HepG2 (cell line): ENCODE data around the gene DNMT3A. TPM values are rescaled to one million over a fixed set of nuclear protein-coding genes. Genes with fewer than 3 reads are reported as not detected.

Source experiments
- ATAC-seq: fragments of 200-7000 bp; cut with Tn5 transposase; 3 replicates; pipeline ENCODE4 v1.9.1; 2020; ENCODE audit warnings: mild to moderate bottlenecking, moderate library complexity
- BruUV-seq: library from RNA; stranded (reverse); fragments of 400-500 nt; replicated peaks from 2 replicates; lab custom pipeline; 2021; lab: Mats Ljungman, UMichigan
- CTCF ChIA-PET: fragments of 300-600 bp; formaldehyde crosslinking; extraction: SDS; loops from one replicate; lab custom pipeline; 2021; ENCODE audit warnings: low total read pairs, inconsistent platforms, low intra/inter-chr PET ratio; lab: Yijun Ruan, JAX
- POLR2A ChIA-PET: fragments of 350-600 bp; sonication (Branson Sonifier 250); formaldehyde crosslinking; loops from one replicate; lab custom pipeline; 2020; ENCODE audit warnings: antibody characterized with exemption, inconsistent platforms; lab: Yijun Ruan, JAX
- DNase-seq: peaks from one replicate; pipeline ENCODE4 v3.0.0-alpha.2; 2015; ENCODE audit warnings: low spot score
- FAIRE-seq: peaks from 3 replicates; lab custom pipeline; 2011; peaks lifted over from hg19 to GRCh38; lab: Jason Lieb, UNC
- H2AFZ ChIP-seq: one replicate; pipeline ENCODE4 v1.6.1; 2011; ENCODE audit warnings: low read length, inconsistent platforms
- H3K27ac ChIP-seq: fragments of 300-600 bp; 3 replicates; pipeline ENCODE4 v1.8.0; 2011; ENCODE audit warnings: mixed run types, mild to moderate bottlenecking, mixed read lengths, low read length, inconsistent platforms; ENCODE audit not compliant: insufficient read depth; ENCODE audit errors: extremely low read length
- H3K27me3 ChIP-seq, 2 experiments: fragments of 200-600 bp in 1 of 2; 2 replicates in 1 of 2; 3 replicates in 1 of 2; pipeline versions ENCODE4 v1.6.0 to v1.8.0; 2011; ENCODE audit warnings: low read length in 2 of 2, mild to moderate bottlenecking in 2 of 2, moderate library complexity in 2 of 2, inconsistent platforms in 1 of 2; ENCODE audit not compliant: insufficient read depth in 2 of 2, control insufficient read depth in 1 of 2
- H3K36me3 ChIP-seq, 2 experiments: fragments of 200-600 bp in 1 of 2; replicated peaks in 1 of 2; 2 replicates in 1 of 2; 3 replicates in 1 of 2; pipeline versions ENCODE4 v1.5.1 to v1.8.0; 2011; ENCODE audit warnings: low read length in 2 of 2, inconsistent platforms in 1 of 2; ENCODE audit not compliant: insufficient read depth in 2 of 2, control insufficient read depth in 1 of 2
- H3K4me1 ChIP-seq: 2 replicates; pipeline ENCODE4 v1.5.1; 2012; ENCODE audit warnings: low read length, inconsistent platforms; ENCODE audit not compliant: insufficient read depth
- H3K4me2 ChIP-seq: 2 replicates; pipeline ENCODE4 v1.6.0; 2011; ENCODE audit warnings: low read depth, low read length, inconsistent platforms
- H3K4me3 ChIP-seq, 3 experiments: fragments of 200-600 bp in 1 of 3; sonication (generic), shearing (Covaris generic) in 1 of 3; replicated peaks in 1 of 3; 2 replicates each; pipeline ENCODE4 v1.5.1; 2011 to 2016; ENCODE audit warnings: low read length in 3 of 3, inconsistent platforms in 2 of 3, low read depth in 2 of 3, mild to moderate bottlenecking in 2 of 3, control low read depth in 1 of 3, mixed read lengths in 1 of 3; ENCODE audit not compliant: insufficient read depth in 1 of 3
- H3K79me2 ChIP-seq: one replicate; pipeline ENCODE4 v1.6.1; 2011; ENCODE audit warnings: low read length, inconsistent platforms; ENCODE audit not compliant: insufficient read depth
- H3K9ac ChIP-seq: 2 replicates; pipeline ENCODE4 v1.6.0; 2011; ENCODE audit warnings: mild to moderate bottlenecking, low read depth, low read length, inconsistent platforms; ENCODE audit not compliant: insufficient read depth
- H3K9me3 ChIP-seq: 2 replicates; pipeline ENCODE4 v1.5.1; 2012; ENCODE audit warnings: mild to moderate bottlenecking, low read length
- H4K20me1 ChIP-seq: 2 replicates; pipeline ENCODE4 v1.6.0; 2011; ENCODE audit warnings: inconsistent platforms, mild to moderate bottlenecking, low read length, moderate library complexity; ENCODE audit not compliant: insufficient read depth
- AGO1 ChIP-seq: fragments of 200-400 bp; formaldehyde crosslinking; IDR thresholded peaks from 2 replicates; pipeline ENCODE4 v1.6.1; 2017; ENCODE audit warnings: mild to moderate bottlenecking, low read depth, low read length, moderate library complexity; ENCODE audit not compliant: poor library complexity, severe bottlenecking
- ATF7-NPFF ChIP-seq: sonication (generic); formaldehyde crosslinking; IDR thresholded peaks from 2 replicates; pipeline ENCODE4 v1.8.1; 2023; ENCODE audit warnings: mild to moderate bottlenecking, low read depth, missing genetic modification reagents, moderate library complexity
- CBX2 ChIP-seq, 2 experiments: fragments of 200-600 bp in 1 of 2; sonication (generic); formaldehyde crosslinking in 1 of 2; IDR thresholded peaks; 2 replicates each; pipeline versions ENCODE4 v1.7.0 to v1.8.1; 2018 to 2022; ENCODE audit warnings: low read depth in 2 of 2, low read length in 1 of 2, mild to moderate bottlenecking in 1 of 2, missing genetic modification reagents in 1 of 2
- CHCHD3 ChIP-seq: sonication (generic); formaldehyde crosslinking; IDR thresholded peaks from 2 replicates; pipeline ENCODE4 v1.8.0; 2022; ENCODE audit warnings: mild to moderate bottlenecking, missing genetic modification reagents, moderate library complexity
- GFI1 ChIP-seq: sonication (generic); formaldehyde crosslinking; IDR thresholded peaks from 2 replicates; pipeline ENCODE4 v1.5.0; 2020; ENCODE audit warnings: missing genetic modification reagents, mild to moderate bottlenecking, borderline replicate concordance
- IRF2 ChIP-seq: IDR thresholded peaks from 2 replicates; pipeline ENCODE4 v1.6.1; 2018; ENCODE audit warnings: missing genetic modification reagents, missing compliant biosample characterization
- JUN ChIP-seq: sonication (generic); formaldehyde crosslinking; IDR thresholded peaks from 2 replicates; pipeline ENCODE4 v1.4.0; 2020; ENCODE audit warnings: mild to moderate bottlenecking, missing genetic modification reagents
- MIER2 ChIP-seq: IDR thresholded peaks from 2 replicates; pipeline ENCODE4 v1.6.1; 2016; ENCODE audit warnings: missing biosample characterization, missing genetic modification reagents
- ZFP36L2 ChIP-seq: sonication (generic); formaldehyde crosslinking; IDR thresholded peaks from 2 replicates; pipeline ENCODE4 v1.4.0; 2020; ENCODE audit warnings: missing genetic modification reagents
- ZNF383 ChIP-seq: sonication (generic); formaldehyde crosslinking; IDR thresholded peaks from 2 replicates; pipeline ENCODE4 v1.4.0; 2020; ENCODE audit warnings: missing genetic modification reagents, mild to moderate bottlenecking, borderline replicate concordance
- ZNF749 ChIP-seq: sonication (generic); formaldehyde crosslinking; IDR thresholded peaks from 2 replicates; pipeline ENCODE4 v1.8.0; 2022; ENCODE audit warnings: mild to moderate bottlenecking, missing genetic modification reagents, moderate library complexity, borderline replicate concordance
- WGBS: methylation state at CpG from one replicate; pipeline ENCODE4 v1.1.6; 2017; ENCODE audit warnings: low lambda C conversion rate; 5-methylcytosine and 5-hydroxymethylcytosine counted together
- in situ Hi-C: cut with HindIII; loops from 2 replicates; pipeline ENCODE4 v1.10.0; 2017; ENCODE audit warnings: low pct_unique_long_range_greater_than_20kb; ENCODE audit not compliant: extremely low pct_ligation_motif_present
- intact Hi-C: fragments of 100-400 bp; cut with micrococcal nuclease; formaldehyde crosslinking; loops from one replicate; pipeline ENCODE4 v1.10.0; 2022; ENCODE audit not compliant: unreplicated experiment
- polyA plus RNA-seq, 8 experiments: library from polyadenylated mRNA; depleted of rRNA in 3 of 8; stranded (reverse) in 7 of 8; unstranded in 1 of 8; fragments of >200 nt; fragmentation: Illumina TruSeq in 4 of 8; extraction: Trizol in 4 of 8; gene quantifications; 2 replicates each; pipeline versions ENCODE4 v1.2.1 to v1.2.3, GENCODE V29; 2011 to 2016; ENCODE audit warnings: low read depth in 4 of 8, missing spikeins in 1 of 8, mixed read lengths in 1 of 8; ENCODE audit not compliant: insufficient read depth in 1 of 8
- total RNA-seq, 5 experiments: library from RNA; depleted of rRNA; stranded (reverse); fragments of >200 nt; fragmentation: Illumina TruSeq; extraction: Trizol; gene quantifications; 2 replicates each; pipeline ENCODE4 v1.2.3, GENCODE V29; 2016; ENCODE audit warnings: low read depth in 1 of 5
- TF ChIP-seq, protein P1 (sequence below): sonication (generic); formaldehyde crosslinking; IDR thresholded peaks from 2 replicates; pipeline ENCODE4; 2020; ENCODE audit warnings: missing genetic modification reagents, mild to moderate bottlenecking, borderline replicate concordance
- TF ChIP-seq, protein P2 (sequence below): IDR thresholded peaks from 2 replicates; pipeline ENCODE4 v1.6.1; 2016; ENCODE audit warnings: low read depth, control low read depth
- TF ChIP-seq, protein P3 (sequence below): sonication (generic); formaldehyde crosslinking; IDR thresholded peaks from 2 replicates; pipeline ENCODE4 v1.9.0; 2021; ENCODE audit warnings: missing genetic modification reagents, mild to moderate bottlenecking, borderline replicate concordance

DNMT3A gene
- total and polyA plus RNA-seq, 2 of the 13 experiments (the other 11 are each of a cell fraction or from before 2014, with no cell fraction given): 14.7 to 29.1 TPM

GRCh38 chr2:25368660-25369059 lies 26.9 kb upstream of the DNMT3A start (continued):
- TF ChIP-seq, protein P1, sequence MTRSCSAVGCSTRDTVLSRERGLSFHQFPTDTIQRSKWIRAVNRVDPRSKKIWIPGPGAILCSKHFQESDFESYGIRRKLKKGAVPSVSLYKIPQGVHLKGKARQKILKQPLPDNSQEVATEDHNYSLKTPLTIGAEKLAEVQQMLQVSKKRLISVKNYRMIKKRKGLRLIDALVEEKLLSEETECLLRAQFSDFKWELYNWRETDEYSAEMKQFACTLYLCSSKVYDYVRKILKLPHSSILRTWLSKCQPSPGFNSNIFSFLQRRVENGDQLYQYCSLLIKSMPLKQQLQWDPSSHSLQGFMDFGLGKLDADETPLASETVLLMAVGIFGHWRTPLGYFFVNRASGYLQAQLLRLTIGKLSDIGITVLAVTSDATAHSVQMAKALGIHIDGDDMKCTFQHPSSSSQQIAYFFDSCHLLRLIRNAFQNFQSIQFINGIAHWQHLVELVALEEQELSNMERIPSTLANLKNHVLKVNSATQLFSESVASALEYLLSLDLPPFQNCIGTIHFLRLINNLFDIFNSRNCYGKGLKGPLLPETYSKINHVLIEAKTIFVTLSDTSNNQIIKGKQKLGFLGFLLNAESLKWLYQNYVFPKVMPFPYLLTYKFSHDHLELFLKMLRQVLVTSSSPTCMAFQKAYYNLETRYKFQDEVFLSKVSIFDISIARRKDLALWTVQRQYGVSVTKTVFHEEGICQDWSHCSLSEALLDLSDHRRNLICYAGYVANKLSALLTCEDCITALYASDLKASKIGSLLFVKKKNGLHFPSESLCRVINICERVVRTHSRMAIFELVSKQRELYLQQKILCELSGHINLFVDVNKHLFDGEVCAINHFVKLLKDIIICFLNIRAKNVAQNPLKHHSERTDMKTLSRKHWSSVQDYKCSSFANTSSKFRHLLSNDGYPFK (CRISPR knock-in tag): no peak

GRCh38 chr2:25367296-25367695 lies 25.6 kb upstream of the DNMT3A start:
- POLR2A ChIA-PET: no interaction called here
- in situ Hi-C loops (no loop called here), intact Hi-C loops (no loop called here)
- Histone ChIP-seq H4K20me1 (no peaks in the 10 kb centered on the region), H3K9me3 (no peaks in the 10 kb centered on the region), H3K79me2 (no peaks in the 10 kb centered on the region), H3K9ac (no peak overlapping the region), H3K27me3 (peaks cover 8 to 61% of the 10 kb centered on the region in 2 experiments; a peak in 4 of 5 replicates), H3K4me1 (peaks cover 6% of the 10 kb centered on the region; the same call in 1 of the 2 replicates), H3K4me3 (no peak overlapping the region), H3K36me3 (no peaks in the 10 kb centered on the region), H2AFZ (no peak overlapping the region), H3K27ac (no peak overlapping the region), H3K4me2 (no peak overlapping the region)
- CTCF ChIA-PET: no interaction called here
- ATAC-seq (no peak), DNase-seq (no peak), FAIRE-seq (no peak)
- WGBS: 37% methylated on average over 7 of the region's 9 CpGs
- no TSS peak for BruUV-seq
- TF ChIP-seq GFI1 (no peak), ZNF383 (CRISPR knock-in tag) (no peak), AGO1 (no peak), JUN (no peak), IRF2 (no peak), CHCHD3 (CRISPR knock-in tag) (no peak), ZNF749 (CRISPR knock-in tag) (no peak), CBX2 (IDR thresholded peaks at IDR 0.05; ENCODE audit: low read depth, low read length) (no peak), CBX2 (CRISPR knock-in tag; IDR thresholded peaks at IDR 0.05; ENCODE audit: low read depth) (no peak), ATF7-NPFF (CRISPR knock-in tag) (no peak), ZFP36L2 (no peak), MIER2 (no peak)
- TF ChIP-seq, protein P1 (CRISPR knock-in tag): no peak
- TF ChIP-seq, protein P2, sequence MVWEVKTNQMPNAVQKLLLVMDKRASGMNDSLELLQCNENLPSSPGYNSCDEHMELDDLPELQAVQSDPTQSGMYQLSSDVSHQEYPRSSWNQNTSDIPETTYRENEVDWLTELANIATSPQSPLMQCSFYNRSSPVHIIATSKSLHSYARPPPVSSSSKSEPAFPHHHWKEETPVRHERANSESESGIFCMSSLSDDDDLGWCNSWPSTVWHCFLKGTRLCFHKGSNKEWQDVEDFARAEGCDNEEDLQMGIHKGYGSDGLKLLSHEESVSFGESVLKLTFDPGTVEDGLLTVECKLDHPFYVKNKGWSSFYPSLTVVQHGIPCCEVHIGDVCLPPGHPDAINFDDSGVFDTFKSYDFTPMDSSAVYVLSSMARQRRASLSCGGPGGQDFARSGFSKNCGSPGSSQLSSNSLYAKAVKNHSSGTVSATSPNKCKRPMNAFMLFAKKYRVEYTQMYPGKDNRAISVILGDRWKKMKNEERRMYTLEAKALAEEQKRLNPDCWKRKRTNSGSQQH (CRISPR knock-in tag): no peak
- TF ChIP-seq, protein P3, sequence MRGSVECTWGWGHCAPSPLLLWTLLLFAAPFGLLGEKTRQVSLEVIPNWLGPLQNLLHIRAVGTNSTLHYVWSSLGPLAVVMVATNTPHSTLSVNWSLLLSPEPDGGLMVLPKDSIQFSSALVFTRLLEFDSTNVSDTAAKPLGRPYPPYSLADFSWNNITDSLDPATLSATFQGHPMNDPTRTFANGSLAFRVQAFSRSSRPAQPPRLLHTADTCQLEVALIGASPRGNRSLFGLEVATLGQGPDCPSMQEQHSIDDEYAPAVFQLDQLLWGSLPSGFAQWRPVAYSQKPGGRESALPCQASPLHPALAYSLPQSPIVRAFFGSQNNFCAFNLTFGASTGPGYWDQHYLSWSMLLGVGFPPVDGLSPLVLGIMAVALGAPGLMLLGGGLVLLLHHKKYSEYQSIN (CRISPR knock-in tag): no peak
